ENCODE measurements around the gene PLAAT4. TPM values are rescaled to one million over a fixed set of nuclear protein-coding genes. Genes with fewer than 3 reads are reported as not detected.

PLAAT4 gene
- polyA plus RNA-seq, 6 donors from 2014 or later: 31.7 to 72.1 (median 42.2) TPM

GRCh38 chr11:63503492-63503891 lies 33.1 kb upstream of the PLAAT4 start:
- no peak for ATAC-seq (ENCODE audit: low read depth in 2 of 2)
- H3K4me1 Mint-ChIP-seq: peaks cover 4 to 16% (median 16%) of the 10 kb centered on the region in 3 donors
- H3K9me3 Mint-ChIP-seq: peaks cover 11 to 26% (median 23%) of the 10 kb centered on the region in 7 donors
- peak overlapping the region in 1 of 6 donors; percentile 46 for H3K27ac Mint-ChIP-seq
- H3K4me3 Mint-ChIP-seq: no peak overlapping the region
- H3K36me3 Mint-ChIP-seq: peaks cover 13 to 14% of the 10 kb centered on the region in 2 donors
- DNase-seq: no peak
- H3K27me3 Mint-ChIP-seq: peaks cover 10 to 59% (median 30%) of the 10 kb centered on the region in 3 donors

- Mint-ChIP-seq H3K9me3 (peaks cover 10 to 25% (median 21%) of the 10 kb centered on the region in 7 donors), H3K27ac (no peak overlapping the region), H3K27me3 (peaks cover 5 to 60% (median 25%) of the 10 kb centered on the region in 3 donors), H3K36me3 (peaks cover 10 to 13% of the 10 kb centered on the region in 2 donors), H3K4me1 (peaks cover 4 to 16% (median 16%) of the 10 kb centered on the region in 3 donors), H3K4me3 (no peak overlapping the region)
- DNase-seq: no peak
- ATAC-seq (ENCODE audit: low read depth in 2 of 2): no peak
Measured at GRCh38 chr11:63504054-63504453, 32.6 kb upstream of the PLAAT4 start.

GRCh38 chr11:63504933-63505586 lies 31.5 kb upstream of the PLAAT4 start:
- DNase-seq (no peak), ATAC-seq (ENCODE audit: low read depth in 2 of 2) (no peak)
- Mint-ChIP-seq H3K9me3 (peaks cover 5 to 16% (median 13%) of the 10 kb centered on the region in 7 donors), H3K4me3 (no peak overlapping the region), H3K27me3 (peaks cover 10 to 65% (median 25%) of the 10 kb centered on the region in 3 donors), H3K4me1 (peaks cover 4 to 16% (median 16%) of the 10 kb centered on the region in 3 donors), H3K36me3 (peaks cover 4 to 5% of the 10 kb centered on the region in 2 donors), H3K27ac (no peak overlapping the region)

GRCh38 chr11:63505857-63506528 lies 30.6 kb upstream of the PLAAT4 start, which contains the start of gene LGALS12:
LGALS12 (plus strand) TSS chr11:63506084; CDS start chr11:63506459, 375 bp downstream.
- H3K27me3 Mint-ChIP-seq: peaks cover 10 to 66% (median 25%) of the 10 kb centered on the region in 3 donors
- no peak for ATAC-seq (ENCODE audit: low read depth in 2 of 2)
- peaks cover 0 to 7% (median 3%) of the 10 kb centered on the region in 7 donors for H3K9me3 Mint-ChIP-seq
- H3K27ac Mint-ChIP-seq: no peak within 1 kb of the TSS
- no peak for DNase-seq
- no peak within 1 kb of the TSS for H3K4me3 Mint-ChIP-seq
- H3K36me3 Mint-ChIP-seq: no peaks in the 10 kb centered on the region
- H3K4me1 Mint-ChIP-seq: peaks cover 4 to 16% (median 16%) of the 10 kb centered on the region in 3 donors

- H3K27ac Mint-ChIP-seq: no peak overlapping the region
- H3K27me3 Mint-ChIP-seq: peaks cover 10 to 65% (median 25%) of the 10 kb centered on the region in 3 donors
- H3K4me1 Mint-ChIP-seq: peaks cover 4 to 16% (median 16%) of the 10 kb centered on the region in 3 donors
- no peak overlapping the region for H3K4me3 Mint-ChIP-seq
- no peak for ATAC-seq (ENCODE audit: low read depth in 2 of 2)
- DNase-seq: no peak
- H3K36me3 Mint-ChIP-seq: no peaks in the 10 kb centered on the region
- peaks cover 0 to 6% (median 0%) of the 10 kb centered on the region in 7 donors for H3K9me3 Mint-ChIP-seq
Measured at GRCh38 chr11:63506876-63507275, 29.7 kb upstream of the PLAAT4 start.

- Mint-ChIP-seq H3K4me3 (no peak overlapping the region), H3K36me3 (no peaks in the 10 kb centered on the region), H3K27ac (no peak overlapping the region), H3K9me3 (peaks cover 0 to 4% (median 0%) of the 10 kb centered on the region in 7 donors), H3K4me1 (peaks cover 4 to 16% (median 16%) of the 10 kb centered on the region in 3 donors), H3K27me3 (peaks cover 5 to 59% (median 25%) of the 10 kb centered on the region in 3 donors)
- ATAC-seq (ENCODE audit: low read depth in 2 of 2) (no peak), DNase-seq (no peak)
Measured at GRCh38 chr11:63507511-63507910, 29.1 kb upstream of the PLAAT4 start.

- Mint-ChIP-seq H3K27me3 (peaks cover 5 to 59% (median 25%) of the 10 kb centered on the region in 3 donors), H3K4me1 (peaks cover 4 to 16% (median 16%) of the 10 kb centered on the region in 3 donors), H3K4me3 (no peak overlapping the region), H3K36me3 (no peaks in the 10 kb centered on the region), H3K9me3 (peaks cover 0 to 3% (median 0%) of the 10 kb centered on the region in 7 donors), H3K27ac (no peak overlapping the region)
- no peak for DNase-seq
- ATAC-seq (ENCODE audit: low read depth in 2 of 2): no peak
Measured at GRCh38 chr11:63508009-63508408, 28.6 kb upstream of the PLAAT4 start.

- DNase-seq (no peak), ATAC-seq (ENCODE audit: low read depth in 2 of 2) (no peak)
- Mint-ChIP-seq H3K27ac (no peak overlapping the region), H3K36me3 (no peaks in the 10 kb centered on the region), H3K9me3 (no peaks in the 10 kb centered on the region), H3K4me3 (no peak overlapping the region), H3K27me3 (peaks cover 5 to 59% (median 25%) of the 10 kb centered on the region in 3 donors), H3K4me1 (peaks cover 4 to 16% (median 16%) of the 10 kb centered on the region in 3 donors)
Measured at GRCh38 chr11:63508745-63509144, 27.9 kb upstream of the PLAAT4 start.

- no peak overlapping the region for H3K27ac Mint-ChIP-seq
- H3K9me3 Mint-ChIP-seq: no peaks in the 10 kb centered on the region
- no peak for DNase-seq
- no peak for ATAC-seq (ENCODE audit: low read depth in 2 of 2)
- H3K36me3 Mint-ChIP-seq: no peaks in the 10 kb centered on the region
- H3K4me1 Mint-ChIP-seq: peaks cover 4 to 15% (median 11%) of the 10 kb centered on the region in 3 donors
- H3K4me3 Mint-ChIP-seq: no peak overlapping the region
- peaks cover 5 to 44% (median 17%) of the 10 kb centered on the region in 3 donors for H3K27me3 Mint-ChIP-seq
Measured at GRCh38 chr11:63510360-63511047, 26.1 kb upstream of the PLAAT4 start.

GRCh38 chr11:63511048-63511748 lies 25.4 kb upstream of the PLAAT4 start:
- Mint-ChIP-seq H3K9me3 (no peaks in the 10 kb centered on the region), H3K4me3 (no peak overlapping the region), H3K36me3 (no peaks in the 10 kb centered on the region), H3K27me3 (peaks cover 5 to 37% (median 14%) of the 10 kb centered on the region in 3 donors), H3K4me1 (peaks cover 4 to 9% (median 4%) of the 10 kb centered on the region in 3 donors), H3K27ac (no peak overlapping the region)
- ATAC-seq (ENCODE audit: low read depth in 2 of 2) (no peak), DNase-seq (no peak)

- Mint-ChIP-seq H3K27ac (peak overlapping the region in 1 of 6 donors; percentile 36), H3K36me3 (no peaks in the 10 kb centered on the region), H3K4me1 (no peaks in the 10 kb centered on the region), H3K27me3 (peaks cover 0 to 23% (median 5%) of the 10 kb centered on the region in 3 donors), H3K9me3 (peaks cover 0 to 2% (median 0%) of the 10 kb centered on the region in 7 donors), H3K4me3 (no peak overlapping the region)
- DNase-seq (no peak), ATAC-seq (ENCODE audit: low read depth in 2 of 2) (no peak)
Measured at GRCh38 chr11:63512816-63513215, 23.8 kb upstream of the PLAAT4 start.

- DNase-seq (no peak), ATAC-seq (ENCODE audit: low read depth in 2 of 2) (no peak)
- peaks cover 0 to 10% (median 6%) of the 10 kb centered on the region in 7 donors for H3K9me3 Mint-ChIP-seq
- H3K4me1 Mint-ChIP-seq: no peaks in the 10 kb centered on the region
- no peak overlapping the region for H3K4me3 Mint-ChIP-seq
- H3K36me3 Mint-ChIP-seq: no peaks in the 10 kb centered on the region
- H3K27ac Mint-ChIP-seq: no peak overlapping the region
- peaks cover 0 to 9% (median 4%) of the 10 kb centered on the region in 3 donors for H3K27me3 Mint-ChIP-seq
Measured at GRCh38 chr11:63516109-63516508, 20.5 kb upstream of the PLAAT4 start.

- H3K9me3 Mint-ChIP-seq: peaks cover 0 to 11% (median 7%) of the 10 kb centered on the region in 7 donors
- H3K36me3 Mint-ChIP-seq: no peaks in the 10 kb centered on the region
- DNase-seq (no peak), ATAC-seq (ENCODE audit: low read depth in 2 of 2) (no peak)
- peaks cover 7 to 10% (median 9%) of the 10 kb centered on the region in 3 donors for H3K27me3 Mint-ChIP-seq
- H3K4me3 Mint-ChIP-seq: no peak overlapping the region
- H3K4me1 Mint-ChIP-seq: no peaks in the 10 kb centered on the region
- H3K27ac Mint-ChIP-seq: no peak overlapping the region
Measured at GRCh38 chr11:63517156-63517555, 19.5 kb upstream of the PLAAT4 start.

Measured in naive B cell (primary cell).